Peyer's patch (tissue), 4 donors: ENCODE results near the gene CLDN4.

Experiments used
- CTCF ChIP-seq, 6 experiments: fragments of 450-650 bp in 4 of 6; fragments of 200-600 bp in 2 of 6; sonication (generic) in 1 of 6; IDR thresholded peaks; one replicate each; pipeline ENCODE4 v1.5.1; 2017 to 2019; ENCODE audit warnings: antibody characterized with exemption in 6 of 6, mild to moderate bottlenecking in 3 of 6, moderate library complexity in 1 of 6
- POLR2A ChIP-seq, 2 donors: fragments of 450-650 bp; IDR thresholded peaks; one replicate each; pipeline ENCODE4 v1.5.1; 2017; ENCODE audit warnings: antibody characterized with exemption in 2 of 2, mild to moderate bottlenecking in 2 of 2, moderate library complexity in 2 of 2

- TF ChIP-seq CTCF (IDR thresholded peaks at IDR 0.05) (no peak), POLR2A (IDR thresholded peaks at IDR 0.05) (no peak)
Measured at GRCh38 chr7:73861305-73861704, 30.5 kb downstream of the CLDN4 start.
